ENCODE results near the gene FCHSD2.
"Not testable (repeated sequence)": the region's sequence is repeated elsewhere in the genome, so short reads cannot be mapped to it uniquely, and the experiment has no call there.

FCHSD2 gene

GRCh38 chr11:73126804-73127480 is 15.2 kb downstream of the FCHSD2 start:
- no peak for DNase-seq (ENCODE audit: low read depth in 2 of 3, low spot score in 1 of 3)

DNA sequence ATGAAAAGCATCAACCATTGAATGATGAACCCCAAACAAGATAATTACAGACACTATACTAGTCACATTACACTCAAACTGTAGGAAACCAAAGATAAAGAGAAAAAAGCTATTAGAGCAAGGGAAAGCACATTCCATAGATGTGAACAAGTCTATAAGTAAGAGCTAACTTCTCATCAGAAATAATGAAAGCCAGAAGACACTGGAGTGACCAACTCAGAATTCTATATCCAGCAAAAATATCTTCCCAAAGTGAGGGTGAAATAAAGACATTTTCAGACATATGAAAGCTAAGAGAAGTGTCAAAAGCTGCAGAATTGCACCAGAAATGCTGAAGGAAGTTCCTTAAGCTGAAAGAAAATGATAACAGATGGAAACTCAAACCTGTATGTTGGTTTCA is 17.3 kb downstream of the FCHSD2 start:
- DNase-seq (ENCODE audit: low read depth in 2 of 3, low spot score in 1 of 3), result no peak

- not testable (repeated sequence) for DNase-seq (ENCODE audit: low read depth in 2 of 3, low spot score in 1 of 3)
These were observed 18.2 kb downstream of the FCHSD2 start for GRCh38 chr11:73123892-73124291.

DNA sequence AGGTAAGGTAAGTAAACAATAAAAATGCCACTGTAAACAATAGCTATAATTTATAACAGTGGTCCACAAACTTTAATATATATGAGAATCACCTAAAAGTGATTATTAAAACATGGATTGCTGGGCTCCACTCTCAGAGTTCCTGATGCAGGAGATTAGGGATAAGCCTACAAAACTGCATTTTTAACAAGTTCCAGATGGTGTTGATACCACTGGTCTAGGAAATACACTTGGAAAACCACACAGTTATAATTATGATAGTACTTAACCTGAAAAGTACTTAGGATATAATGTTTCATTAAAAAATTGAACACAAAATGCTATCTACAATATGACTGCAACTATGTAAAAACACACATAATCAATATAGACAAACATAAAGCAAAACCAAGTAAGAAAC is 20.4 kb downstream of the FCHSD2 start:
- DNase-seq (ENCODE audit: low read depth in 2 of 3, low spot score in 1 of 3), result no peak

- DNase-seq (ENCODE audit: low read depth in 2 of 3, low spot score in 1 of 3), result no peak
These were observed 25.0 kb downstream of the FCHSD2 start for GRCh38 chr11:73117071-73117470.

DNA sequence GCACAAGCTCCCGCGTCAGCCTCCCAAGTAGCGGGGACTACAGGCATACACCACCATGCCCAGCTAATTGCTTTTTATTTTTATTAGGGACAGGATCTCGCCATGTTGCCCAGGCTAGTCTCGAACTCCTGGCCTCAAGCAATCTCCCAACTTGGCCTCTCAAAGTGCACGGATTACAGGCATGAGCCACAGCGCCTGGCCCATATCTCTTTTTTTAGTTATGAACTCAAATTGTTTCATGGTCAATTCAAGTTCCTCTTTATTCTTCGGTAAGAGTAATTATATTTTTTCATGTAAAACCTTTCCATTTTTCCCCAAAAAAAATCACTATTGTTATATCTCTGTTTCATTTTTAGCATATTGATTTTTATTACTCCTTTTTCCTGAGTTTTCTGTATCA is 25.5 kb downstream of the FCHSD2 start:
- no peak for DNase-seq (ENCODE audit: low read depth in 2 of 3, low spot score in 1 of 3)

DNA sequence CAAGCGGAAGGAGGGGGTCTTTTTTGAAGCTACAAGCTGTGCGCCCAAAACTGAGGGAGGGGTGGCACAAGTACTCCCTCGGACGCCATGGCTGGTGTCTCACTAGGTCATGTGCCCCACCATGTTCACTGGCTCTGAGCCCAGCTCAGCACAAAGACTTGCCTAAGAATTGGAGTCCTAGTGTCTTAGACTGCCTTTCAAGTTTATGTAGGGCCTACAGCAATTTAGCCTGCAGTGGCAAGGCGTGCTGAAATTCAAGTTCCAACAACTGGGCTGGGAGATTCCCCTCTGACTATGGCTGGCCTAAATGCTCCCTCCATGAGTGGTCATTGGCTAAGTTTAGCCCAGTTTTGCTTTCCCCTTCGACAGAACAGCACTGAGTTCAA is 27.3 kb downstream of the FCHSD2 start:
- no peak for DNase-seq (ENCODE audit: low read depth in 2 of 3, low spot score in 1 of 3)

- no peak for DNase-seq (ENCODE audit: low read depth in 2 of 3, low spot score in 1 of 3)
These were observed 27.8 kb downstream of the FCHSD2 start for GRCh38 chr11:73114110-73114834.

- no peak for DNase-seq (ENCODE audit: low read depth in 2 of 3, low spot score in 1 of 3)
These were observed 28.7 kb downstream of the FCHSD2 start for GRCh38 chr11:73113426-73113825.

DNA sequence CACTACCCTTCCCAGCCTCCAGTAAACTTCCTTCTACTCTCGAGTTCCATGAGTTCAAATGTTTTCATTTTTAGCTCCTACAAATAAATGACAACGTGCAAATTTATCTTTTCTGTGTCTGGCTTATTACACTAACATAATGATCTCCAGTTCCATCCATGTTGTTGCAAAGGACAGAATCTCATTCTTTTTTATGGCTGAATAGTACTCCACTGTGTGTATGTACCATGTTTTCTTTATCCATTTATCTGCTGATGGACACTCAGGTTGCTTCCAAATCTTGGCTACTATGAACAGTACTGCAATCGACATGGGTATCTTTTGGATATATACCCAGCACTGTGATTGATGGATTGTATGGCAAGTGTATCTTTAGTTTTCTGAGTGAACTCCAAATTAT is 34.5 kb downstream of the FCHSD2 start:
- no peak for DNase-seq (ENCODE audit: low read depth in 2 of 3, low spot score in 1 of 3)

GRCh38 chr11:73106347-73106746 is 35.8 kb downstream of the FCHSD2 start:
- DNase-seq (ENCODE audit: low read depth in 2 of 3, low spot score in 1 of 3), result no peak

- no peak for DNase-seq (ENCODE audit: low read depth in 2 of 3, low spot score in 1 of 3)
These were observed 41.5 kb downstream of the FCHSD2 start for GRCh38 chr11:73100578-73100977.

DNA sequence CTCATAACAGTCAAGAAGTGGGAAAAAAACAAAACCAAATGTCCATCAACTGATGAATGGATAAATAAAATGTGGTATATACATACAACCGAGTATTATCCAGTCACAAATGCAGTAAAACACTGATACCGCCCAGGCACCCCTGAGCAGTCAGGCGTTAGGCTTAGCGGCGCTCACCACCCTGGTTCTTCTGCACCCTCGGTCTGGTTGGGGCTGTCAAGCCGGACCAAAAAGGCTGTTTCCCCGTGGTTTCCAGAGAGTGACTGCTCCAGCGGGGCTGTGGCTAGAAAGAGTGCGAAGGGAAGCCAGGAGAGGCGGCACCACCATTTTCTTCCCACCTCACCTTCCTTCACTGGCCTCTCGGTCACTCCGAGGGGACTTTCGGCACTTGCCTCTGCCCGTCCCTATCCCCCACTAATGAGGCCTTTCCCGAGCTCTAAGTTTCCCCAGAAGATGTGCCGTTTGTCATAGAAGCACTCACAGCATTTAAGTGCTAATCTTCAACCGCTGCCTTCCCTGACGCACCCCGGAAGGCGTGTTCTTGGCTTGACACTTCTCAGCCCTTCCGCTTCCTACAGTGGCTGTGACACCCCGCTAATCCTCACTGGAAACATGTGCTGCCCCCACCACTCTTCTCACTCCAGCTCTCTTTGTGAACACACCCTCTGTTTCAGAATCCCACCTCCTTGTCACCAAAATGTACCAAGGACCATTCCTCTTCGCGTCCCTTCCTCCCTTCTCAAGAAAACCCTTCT is 42.4 kb downstream of the FCHSD2 start:
- no peak for DNase-seq (ENCODE audit: low read depth in 2 of 3, low spot score in 1 of 3)

DNA sequence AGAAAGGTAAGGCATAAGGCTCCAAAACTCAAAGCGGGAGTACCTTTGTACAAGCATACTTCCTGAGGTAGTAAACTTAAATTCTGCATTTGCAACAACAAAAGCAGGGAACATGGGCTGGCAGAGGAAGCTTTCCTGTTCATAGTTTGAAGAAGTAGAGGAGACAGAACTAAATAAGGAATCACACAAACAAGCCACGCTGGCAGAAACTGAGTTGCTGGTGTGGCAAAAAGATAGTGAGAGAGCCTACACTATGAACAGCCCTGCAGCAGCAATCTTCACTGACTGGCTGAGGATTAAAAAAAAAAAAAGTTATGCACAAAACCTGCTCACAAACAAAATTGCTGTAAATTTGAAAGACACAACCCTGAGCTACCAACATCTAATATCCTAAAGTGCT is 46.5 kb downstream of the FCHSD2 start:
- DNase-seq (ENCODE audit: low read depth in 2 of 3, low spot score in 1 of 3), result no peak

DNA sequence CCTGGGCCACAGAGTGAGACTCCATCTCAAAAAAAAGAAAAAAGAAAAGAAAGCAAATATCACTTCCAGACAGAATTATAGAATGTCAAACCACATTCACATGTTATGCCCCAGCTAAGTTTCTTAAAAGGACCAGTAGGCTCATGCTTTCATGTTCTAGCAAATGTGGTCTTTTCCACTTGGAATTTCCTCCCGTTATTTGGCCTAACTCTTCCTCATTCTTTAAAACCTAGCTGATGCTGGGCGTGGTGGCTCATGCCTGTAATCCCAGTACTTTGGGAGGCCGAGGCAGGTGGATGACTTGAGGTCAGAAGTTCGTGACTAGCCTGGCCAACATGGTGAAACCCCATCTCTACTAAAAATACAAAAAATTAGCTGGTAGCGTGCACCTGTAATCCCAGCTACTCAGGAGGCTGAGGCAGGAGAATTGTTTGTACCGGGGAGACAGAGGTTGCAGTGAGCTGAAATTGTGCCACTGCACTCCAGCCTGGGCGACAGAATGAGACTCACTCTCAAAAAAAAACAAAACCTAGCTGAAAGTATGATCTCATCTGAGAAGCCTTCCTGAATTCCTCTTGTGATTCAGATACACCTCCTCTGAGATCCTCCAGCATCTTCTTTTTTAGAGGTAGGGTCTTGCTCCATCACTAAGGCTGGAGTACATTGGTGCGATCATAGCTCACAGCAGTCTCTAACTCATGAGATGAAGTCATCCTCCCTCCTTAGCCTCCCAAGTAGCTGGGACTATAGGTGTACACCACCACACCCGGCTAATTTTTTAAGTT is 50.4 kb downstream of the FCHSD2 start:
- DNase-seq (ENCODE audit: low read depth in 2 of 3, low spot score in 1 of 3), result no peak

DNA sequence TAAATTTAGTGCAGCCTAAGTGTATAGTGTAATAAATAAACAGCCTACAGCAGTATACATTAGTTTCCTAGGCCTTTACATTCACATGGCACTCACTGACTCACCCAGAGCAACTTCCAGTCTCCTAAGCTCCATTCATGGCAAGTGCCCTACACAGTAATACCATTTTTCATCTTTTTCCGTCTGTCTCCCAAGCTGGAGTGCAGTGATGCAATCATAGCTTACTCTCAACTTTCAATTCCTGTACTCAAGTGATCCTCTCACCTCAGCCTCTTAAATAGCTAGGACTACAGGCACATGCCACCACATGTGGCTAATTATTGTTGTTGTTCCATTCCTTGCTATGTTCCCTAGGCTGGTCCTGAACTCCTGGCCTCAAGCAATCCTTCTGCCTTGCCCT is 54.4 kb downstream of the FCHSD2 start:
- DNase-seq (ENCODE audit: low read depth in 2 of 3, low spot score in 1 of 3), result no peak

GRCh38 chr11:73085189-73085875 is 56.8 kb downstream of the FCHSD2 start:
- no peak for DNase-seq (ENCODE audit: low read depth in 2 of 3, low spot score in 1 of 3)

- no peak for DNase-seq (ENCODE audit: low read depth in 2 of 3, low spot score in 1 of 3)
These were observed 63.5 kb downstream of the FCHSD2 start for GRCh38 chr11:73078631-73079030.

DNA sequence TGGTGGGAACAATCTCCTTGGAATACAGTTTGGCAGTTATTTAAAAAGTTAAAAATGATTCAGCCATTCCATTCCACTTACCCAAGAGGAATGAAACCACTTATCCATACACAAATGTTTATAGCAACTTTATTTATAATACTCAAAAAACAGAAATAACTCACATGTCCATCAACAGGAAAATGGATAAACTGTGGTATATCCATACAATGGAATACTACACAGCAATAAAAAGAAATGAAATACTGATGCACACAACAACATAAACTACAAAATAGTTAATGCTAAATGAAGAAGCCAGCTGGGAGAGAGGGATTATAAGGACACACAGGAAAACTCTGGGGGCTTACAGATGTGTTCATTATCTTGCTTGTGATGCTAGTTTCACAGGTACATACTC is 64.7 kb downstream of the FCHSD2 start:
- DNase-seq (ENCODE audit: low read depth in 2 of 3, low spot score in 1 of 3), result no peak

GRCh38 chr11:73074319-73074718 is 67.8 kb downstream of the FCHSD2 start:
- no peak for DNase-seq (ENCODE audit: low read depth in 2 of 3, low spot score in 1 of 3)

DNA sequence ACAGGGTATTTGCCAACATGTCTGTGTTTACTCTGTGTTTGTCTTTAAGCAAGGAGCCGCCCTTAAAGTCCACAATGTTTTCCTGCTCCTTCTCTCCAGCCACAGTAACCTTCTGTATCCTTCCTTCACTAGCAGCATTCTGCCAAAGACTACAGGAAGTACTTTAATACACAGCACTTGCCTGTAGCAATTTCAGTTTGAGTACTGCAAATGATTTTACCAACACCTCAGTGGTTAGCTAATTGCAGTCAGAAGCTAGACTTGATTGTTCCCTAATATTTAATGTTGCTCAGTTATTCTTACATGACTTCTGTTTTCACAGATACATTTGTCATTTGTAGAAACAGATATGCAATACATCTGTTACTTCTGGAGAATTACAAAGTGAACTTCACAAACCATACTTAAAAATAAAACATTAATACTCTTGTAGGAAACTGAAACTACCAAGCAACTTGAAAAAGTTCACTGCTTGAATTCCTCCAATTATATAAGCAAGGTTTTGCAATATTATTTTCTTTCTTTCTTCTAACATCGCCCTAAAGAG is 69.1 kb downstream of the FCHSD2 start:
- no peak for DNase-seq (ENCODE audit: low read depth in 2 of 3, low spot score in 1 of 3)
